ENCODE data around the gene PPFIA1. TPM values are rescaled to one million over a fixed set of nuclear protein-coding genes. Genes with fewer than 3 reads are reported as not detected.
"Not testable (repeated sequence)": the region's sequence is repeated elsewhere in the genome, so short reads cannot be mapped to it uniquely, and the experiment has no call there.

Gene PPFIA1
- total RNA-seq, 1 donor, result 69.5 TPM

- DNase-seq (ENCODE audit: low read depth), result no peak
- TF ChIP-seq CTCF (IDR thresholded peaks at IDR 0.05; ENCODE audit: insufficient read depth, low read depth, low read length), result no peak
- H3K4me3 ChIP-seq (ENCODE audit: low read depth, low read length), result no peak overlapping the region
These were observed 22.8 kb upstream of the PPFIA1 start for GRCh38 chr11:70247710-70248072.

- no peak for TF ChIP-seq CTCF (IDR thresholded peaks at IDR 0.05; ENCODE audit: insufficient read depth, low read depth, low read length)
- no peak overlapping the region for H3K4me3 ChIP-seq (ENCODE audit: low read depth, low read length)
- DNase-seq (ENCODE audit: low read depth), result no peak
These were observed 19.4 kb upstream of the PPFIA1 start for GRCh38 chr11:70250876-70251658.

GRCh38 chr11:70251659-70252321, 18.7 kb upstream of the PPFIA1 start:
- H3K4me3 ChIP-seq (ENCODE audit: low read depth, low read length), result no peak overlapping the region
- no peak for DNase-seq (ENCODE audit: low read depth)
- TF ChIP-seq CTCF (IDR thresholded peaks at IDR 0.05; ENCODE audit: insufficient read depth, low read depth, low read length), result no peak

- DNase-seq (ENCODE audit: low read depth), result no peak
- no peak overlapping the region for H3K4me3 ChIP-seq (ENCODE audit: low read depth, low read length)
- no peak for TF ChIP-seq CTCF (IDR thresholded peaks at IDR 0.05; ENCODE audit: insufficient read depth, low read depth, low read length)
These were observed 17.6 kb upstream of the PPFIA1 start for GRCh38 chr11:70252844-70253243.

- TF ChIP-seq CTCF (IDR thresholded peaks at IDR 0.05; ENCODE audit: insufficient read depth, low read depth, low read length), result no peak
- DNase-seq (ENCODE audit: low read depth), result peak; percentile 16
- H3K4me3 ChIP-seq (ENCODE audit: low read depth, low read length), result no peak overlapping the region
These were observed 14.9 kb upstream of the PPFIA1 start for GRCh38 chr11:70255477-70256116.

GRCh38 chr11:70259077-70259476, 11.4 kb upstream of the PPFIA1 start:
- not testable (repeated sequence) for DNase-seq (ENCODE audit: low read depth); H3K4me3 ChIP-seq (ENCODE audit: low read depth, low read length)

- no peak overlapping the region for H3K4me3 ChIP-seq (ENCODE audit: low read depth, low read length)
- no peak for TF ChIP-seq CTCF (IDR thresholded peaks at IDR 0.05; ENCODE audit: insufficient read depth, low read depth, low read length)
- no peak for DNase-seq (ENCODE audit: low read depth)
These were observed 7.5 kb upstream of the PPFIA1 start for GRCh38 chr11:70262951-70263350.
